Astrocyte of the spinal cord (primary cell): ENCODE results near the gene MAPKAP1.
"Not testable (repeated sequence)": the region's sequence is repeated elsewhere in the genome, so short reads cannot be mapped to it uniquely, and the experiment has no call there.

Experiments
- DNase-seq: peaks from one replicate; pipeline ENCODE4 v3.0.0; 2011; ENCODE audit warnings: low read depth, low spot score
- H3K4me3 ChIP-seq: 2 replicates; pipeline ENCODE4 v1.5.1; 2011; ENCODE audit warnings: low read depth, mild to moderate bottlenecking, low read length, moderate library complexity
- CTCF ChIP-seq: IDR thresholded peaks from 2 replicates; pipeline ENCODE4 v1.5.1; 2012; ENCODE audit warnings: low read depth, mild to moderate bottlenecking, low read length, inconsistent platforms
- in situ Hi-C: cut with HindIII; loops from 2 replicates; pipeline ENCODE4 v1.10.0; 2017; ENCODE audit warnings: low sequenced_read_pairs

Gene MAPKAP1

GRCh38 chr9:125586172-125586511 is 120.9 kb downstream of the MAPKAP1 start:
- no peak for DNase-seq
- in situ Hi-C loops = no loop called here
- H3K4me3 ChIP-seq = no peak overlapping the region
- no peak for TF ChIP-seq CTCF

- in situ Hi-C loops = no loop called here
- H3K4me3 ChIP-seq = no peak overlapping the region
Observed at GRCh38 chr9:125585503-125586171, 121.4 kb downstream of the MAPKAP1 start.

DNA sequence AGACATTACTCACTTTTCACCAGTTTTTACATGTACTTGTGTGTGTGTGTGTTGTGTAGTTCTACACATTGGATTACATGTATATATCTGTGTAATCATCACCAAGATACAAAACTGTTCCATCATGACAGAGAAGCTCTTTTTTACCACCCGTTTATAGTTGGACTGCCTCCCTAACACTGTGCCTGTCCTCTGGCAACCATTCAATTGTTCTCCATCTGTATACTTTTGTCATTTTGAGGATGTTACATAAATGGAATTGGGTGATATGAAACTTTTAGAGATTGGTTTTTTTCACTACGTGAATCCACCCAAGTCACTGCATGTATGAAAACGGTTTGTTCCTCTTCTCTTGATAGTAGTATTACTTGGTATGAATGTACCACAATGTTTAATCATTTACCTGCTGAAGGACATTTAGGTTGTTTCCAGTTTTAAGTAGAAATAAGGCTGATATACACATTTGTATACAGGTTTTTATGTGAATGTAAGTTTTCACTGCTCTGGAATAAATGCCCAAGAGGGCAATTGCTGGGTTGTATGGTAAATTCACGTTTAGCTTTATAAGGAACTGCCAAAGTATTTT is 126.2 kb downstream of the MAPKAP1 start:
- no peak for DNase-seq
- in situ Hi-C loops = no loop called here
- H3K4me3 ChIP-seq = no peak overlapping the region
- no peak for TF ChIP-seq CTCF

More at GRCh38 chr9:125585503-125586171, 121.4 kb downstream of the MAPKAP1 start:
- TF ChIP-seq CTCF = no peak
- DNase-seq = no peak

DNA sequence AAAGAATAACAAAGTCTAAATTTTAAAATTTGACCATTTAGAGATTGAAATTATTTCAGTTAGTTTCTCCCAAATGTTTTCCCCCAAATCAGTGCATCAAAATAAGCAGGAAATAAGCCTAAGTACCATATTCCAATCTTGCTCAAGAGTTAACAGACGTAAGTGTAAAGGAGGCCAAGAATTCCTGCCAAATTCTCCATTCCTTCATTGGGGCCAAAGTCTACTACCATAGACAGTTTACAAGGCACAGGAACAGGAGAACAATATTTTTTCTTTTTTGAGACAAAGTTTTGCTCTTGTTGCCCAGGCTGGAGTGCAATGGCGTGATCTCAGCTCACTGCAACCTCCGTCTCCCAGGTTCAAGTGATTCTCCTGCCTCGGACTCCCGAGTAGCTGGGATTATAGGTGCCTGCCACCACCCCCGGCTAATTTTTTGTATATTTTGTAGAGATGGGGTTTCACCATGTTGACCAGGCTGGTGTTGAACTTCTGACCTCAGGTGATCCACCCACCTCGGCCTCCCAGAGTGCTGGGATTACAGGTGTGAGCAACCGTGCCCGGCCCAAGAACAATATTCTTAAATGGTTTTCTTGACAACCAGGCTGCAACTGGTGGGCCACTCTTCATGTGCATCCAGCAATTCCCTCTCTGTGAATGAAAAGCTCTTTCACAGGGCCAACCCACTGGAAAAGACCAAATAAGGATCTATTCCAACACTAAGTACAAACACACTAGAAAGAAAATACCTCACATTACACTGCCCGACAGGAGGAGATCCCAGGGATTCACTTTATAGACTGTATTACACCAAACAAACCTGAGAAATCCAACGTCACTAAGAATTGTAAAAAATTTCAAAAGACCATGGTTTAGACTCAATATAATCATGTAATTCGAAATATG is 127.7 kb downstream of the MAPKAP1 start:
- in situ Hi-C loops = no loop called here
- no peak overlapping the region for H3K4me3 ChIP-seq
- no peak for DNase-seq
- TF ChIP-seq CTCF = no peak

DNA sequence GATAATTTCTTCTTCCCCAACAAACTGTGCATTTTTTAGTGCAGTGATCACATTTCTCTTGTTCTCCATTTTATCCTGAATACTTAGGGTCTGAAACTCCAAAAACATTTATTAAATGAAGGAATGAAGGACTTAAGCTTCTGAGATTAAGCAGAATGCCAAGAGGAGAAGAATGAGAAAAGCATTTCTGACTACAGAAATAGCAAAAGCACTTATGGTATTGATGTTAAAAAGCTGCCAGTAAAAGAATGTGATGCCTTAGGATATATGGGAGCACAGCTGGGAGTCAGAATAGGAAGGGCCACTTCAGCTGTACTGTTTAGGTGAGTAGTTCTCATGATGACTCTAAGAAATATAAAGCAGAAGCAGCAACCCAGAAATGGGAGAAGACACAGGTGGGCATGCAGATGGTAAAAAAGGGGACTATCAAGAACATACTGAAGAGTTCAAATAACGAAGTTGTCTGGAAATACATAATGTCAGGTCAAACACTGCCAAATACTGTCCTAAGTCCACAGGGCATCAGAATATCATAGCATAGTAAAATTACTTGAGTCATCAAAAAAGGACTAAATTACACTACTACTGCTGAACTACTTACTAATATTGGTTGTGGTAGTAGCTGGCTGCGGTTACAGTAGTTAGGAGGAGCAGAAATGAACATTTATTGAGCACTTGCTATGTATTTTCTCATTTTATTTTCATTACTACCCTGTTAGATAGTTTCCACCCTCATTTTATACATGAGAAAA is 132.7 kb downstream of the MAPKAP1 start:
- in situ Hi-C loops = no loop called here
- H3K4me3 ChIP-seq = no peak overlapping the region
- DNase-seq = no peak
- TF ChIP-seq CTCF = no peak

GRCh38 chr9:125572461-125572860 is 134.5 kb downstream of the MAPKAP1 start:
- DNase-seq, in situ Hi-C loops, H3K4me3 ChIP-seq: not testable (repeated sequence)

GRCh38 chr9:125571824-125572223 is 135.2 kb downstream of the MAPKAP1 start:
- H3K4me3 ChIP-seq, in situ Hi-C loops, DNase-seq: not testable (repeated sequence)
